ENCODE results near the gene ABCG2.
"Not testable (repeated sequence)": the region's sequence is repeated elsewhere in the genome, so short reads cannot be mapped to it uniquely, and the experiment has no call there.

ABCG2 gene

DNA sequence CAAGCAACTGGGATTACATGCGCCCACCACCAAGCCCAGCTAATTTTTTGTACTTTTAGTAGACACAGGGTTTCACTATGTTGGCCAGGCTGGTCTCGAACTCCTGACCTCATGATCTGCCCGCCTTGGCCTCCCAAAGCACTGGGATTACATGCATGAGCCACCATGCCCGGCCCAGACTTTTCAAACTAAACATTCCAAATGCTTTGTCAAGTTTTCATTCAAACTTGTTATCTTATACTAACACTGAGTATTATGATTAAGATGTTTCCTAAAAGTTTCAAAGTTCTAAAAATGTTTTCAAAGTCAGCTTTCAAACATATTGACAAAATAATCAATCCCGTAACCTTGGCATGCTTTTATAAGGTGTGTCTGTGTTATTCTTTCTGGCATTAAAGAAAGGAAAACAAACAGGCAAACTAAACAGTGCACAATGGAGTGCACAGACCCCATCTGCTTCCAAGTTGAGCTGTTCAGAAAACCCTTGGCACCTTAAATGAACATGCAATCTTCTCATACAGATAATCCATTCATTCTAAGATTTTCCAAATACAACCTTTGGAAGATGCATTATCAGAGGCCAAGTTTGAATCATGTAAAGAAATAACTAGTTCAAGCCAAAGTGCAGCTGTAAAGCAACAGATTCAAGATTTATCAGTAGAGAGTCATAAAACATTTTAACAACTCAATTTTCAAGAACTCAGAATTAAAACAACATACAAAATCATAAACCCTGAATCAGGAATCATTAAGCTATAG is 49.1 kb downstream of the ABCG2 start:
- DNase-seq, result no peak

DNA sequence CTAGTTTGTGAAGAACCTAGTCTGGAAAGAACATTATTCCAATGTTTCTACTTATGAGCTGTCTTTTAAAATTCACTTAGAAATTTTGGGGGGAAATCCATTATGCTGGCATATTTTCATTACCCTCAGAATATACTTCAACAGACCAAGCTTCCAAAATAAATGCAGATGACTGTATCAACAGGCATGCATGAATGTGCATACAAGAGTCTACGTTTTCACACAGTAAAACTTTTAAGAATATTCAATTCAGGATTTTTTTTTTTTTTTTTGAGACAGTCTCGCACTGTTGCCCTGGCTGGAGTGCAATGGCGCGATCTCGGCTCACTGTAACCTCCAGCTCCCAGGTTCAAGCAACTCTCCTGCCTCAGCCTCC is 49.7 kb downstream of the ABCG2 start:
- DNase-seq, result no peak

DNA sequence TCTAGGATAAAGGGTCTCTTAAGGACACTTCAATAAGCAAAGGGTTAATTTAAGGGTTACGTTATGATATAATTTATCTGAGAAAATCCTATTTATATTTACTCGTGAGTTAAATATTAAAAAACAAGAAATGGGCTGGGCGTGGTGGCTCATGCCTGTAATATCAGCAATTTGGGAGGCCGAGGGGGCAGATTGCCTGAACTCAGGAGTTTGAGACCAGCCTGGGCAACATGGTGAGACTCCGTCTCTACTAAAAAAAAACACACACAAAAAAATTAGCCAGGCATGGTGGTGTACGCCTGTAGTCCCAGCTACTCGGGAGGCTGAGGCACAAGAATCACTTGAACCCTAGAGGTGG is 50.4 kb downstream of the ABCG2 start:
- DNase-seq, result not testable (repeated sequence)

DNA sequence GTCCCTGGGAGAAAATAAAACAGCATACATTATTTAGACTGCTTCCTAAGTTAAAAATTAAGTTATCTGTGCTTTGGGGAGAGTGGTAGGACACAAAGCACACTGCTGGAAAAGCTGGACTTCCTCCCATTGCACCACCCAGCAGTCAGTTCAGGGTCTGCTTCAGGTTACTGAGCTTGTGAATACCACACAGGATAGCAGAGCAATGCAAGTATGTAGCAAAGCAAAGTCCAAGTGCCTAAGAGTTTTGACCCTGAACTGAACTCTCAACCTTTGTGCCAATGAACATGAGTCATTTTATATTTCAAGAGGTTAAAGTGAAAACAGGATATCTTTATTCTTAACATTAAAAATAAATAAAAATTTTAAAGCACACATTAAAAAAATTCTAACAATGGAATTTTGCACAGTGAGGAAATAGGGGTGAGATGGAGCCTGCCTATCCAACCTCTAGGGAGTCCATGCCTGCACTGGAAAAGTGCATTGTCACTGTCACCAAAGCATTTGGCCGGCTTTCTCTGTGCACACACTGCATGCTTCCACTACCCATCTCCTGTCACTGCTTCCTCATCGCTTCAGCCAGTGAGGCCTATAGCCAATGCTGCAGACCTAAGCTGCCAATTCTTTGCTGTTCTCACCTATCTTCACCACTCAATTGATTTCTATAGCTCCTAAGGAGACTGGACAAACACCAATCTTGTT is 50.9 kb downstream of the ABCG2 start:
- DNase-seq, result no peak

DNA sequence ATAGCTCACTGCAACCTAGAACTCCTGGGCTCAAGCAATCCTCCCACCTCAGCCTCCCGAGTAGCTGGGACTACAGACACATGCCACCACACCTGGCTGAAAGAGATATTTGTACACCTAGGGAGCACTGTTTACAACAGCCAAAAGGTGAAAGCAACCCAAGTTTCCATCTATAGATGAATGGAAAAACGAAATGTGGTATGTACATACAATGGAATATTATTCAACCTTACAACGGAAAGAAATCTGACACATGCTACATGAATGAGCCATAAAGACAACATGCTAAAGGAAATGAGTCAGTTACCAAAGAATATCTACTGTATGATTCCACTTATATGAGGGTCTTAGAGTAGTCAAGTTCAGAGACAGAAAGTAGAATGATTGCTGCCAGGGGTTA is 52.2 kb downstream of the ABCG2 start:
- no peak for DNase-seq

DNA sequence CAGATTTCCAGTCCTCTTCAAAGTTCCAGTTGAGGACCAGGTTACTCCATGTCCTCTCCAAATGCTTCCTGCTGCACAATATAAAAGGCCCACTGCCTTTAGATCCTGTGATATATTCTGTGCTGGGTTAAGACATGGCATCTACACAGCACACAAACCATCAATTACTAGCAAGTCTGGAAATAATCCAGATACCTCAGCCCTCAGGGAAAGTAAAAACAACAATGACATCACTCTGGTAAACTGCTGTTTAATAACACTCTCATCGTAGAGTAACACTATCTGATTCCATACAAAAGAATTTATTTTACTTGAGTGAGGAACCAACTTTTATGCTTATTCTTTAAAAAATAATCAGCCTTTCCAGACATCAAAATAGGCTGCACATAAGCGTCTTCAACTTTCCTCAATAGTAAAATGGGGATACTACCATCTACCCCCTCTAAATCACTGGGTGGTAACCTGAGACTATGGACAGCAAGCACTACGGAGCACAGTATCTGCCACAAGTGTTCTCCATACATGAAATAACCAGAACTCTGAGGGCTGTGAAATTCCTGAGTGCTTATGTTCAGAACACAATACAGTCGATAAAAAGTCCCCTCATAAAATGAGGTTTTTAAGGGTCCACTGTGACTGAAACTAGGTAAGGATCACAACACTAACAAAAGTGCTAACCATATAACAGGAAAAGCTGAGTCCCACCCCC is 53.4 kb downstream of the ABCG2 start:
- DNase-seq, result no peak

DNA sequence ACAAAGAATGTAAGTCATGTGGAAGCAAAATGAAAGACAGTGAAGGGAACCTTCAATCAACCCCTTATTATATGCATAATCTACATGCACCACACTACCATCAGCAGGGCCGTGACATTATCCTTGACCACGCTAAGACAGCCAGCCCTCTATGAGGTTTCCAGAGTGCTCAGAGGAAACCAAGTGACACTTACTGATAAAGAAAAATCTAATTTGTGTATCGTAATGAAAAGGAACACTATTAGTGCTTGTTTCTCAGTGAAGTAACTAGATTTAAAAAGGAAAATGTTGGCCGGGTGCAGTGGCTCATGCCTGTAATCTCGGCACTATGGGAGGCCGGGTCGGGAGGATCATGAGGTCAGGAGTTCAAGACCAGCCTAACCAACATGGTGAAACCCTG is 56.4 kb downstream of the ABCG2 start:
- no peak for DNase-seq

DNA sequence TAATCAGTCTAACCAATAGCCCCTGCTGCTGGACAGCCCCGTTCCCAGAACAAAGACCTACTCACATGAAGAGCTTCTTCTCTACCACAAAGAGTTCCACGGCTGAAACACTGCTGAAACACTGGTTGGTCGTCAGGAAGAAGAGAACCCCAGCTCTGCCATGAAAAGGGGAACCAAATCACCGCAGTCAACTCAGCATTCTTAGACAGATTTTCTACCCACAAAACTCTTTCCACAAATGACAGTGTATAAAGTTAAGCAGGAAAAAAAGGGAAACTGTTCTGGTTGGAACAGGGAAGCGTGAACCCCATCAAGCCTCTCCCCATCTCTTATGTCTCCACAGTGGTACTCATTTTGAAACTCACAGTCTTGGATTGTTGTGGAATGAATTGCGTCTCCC is 57.3 kb downstream of the ABCG2 start:
- DNase-seq, result peak; percentile 34

DNA sequence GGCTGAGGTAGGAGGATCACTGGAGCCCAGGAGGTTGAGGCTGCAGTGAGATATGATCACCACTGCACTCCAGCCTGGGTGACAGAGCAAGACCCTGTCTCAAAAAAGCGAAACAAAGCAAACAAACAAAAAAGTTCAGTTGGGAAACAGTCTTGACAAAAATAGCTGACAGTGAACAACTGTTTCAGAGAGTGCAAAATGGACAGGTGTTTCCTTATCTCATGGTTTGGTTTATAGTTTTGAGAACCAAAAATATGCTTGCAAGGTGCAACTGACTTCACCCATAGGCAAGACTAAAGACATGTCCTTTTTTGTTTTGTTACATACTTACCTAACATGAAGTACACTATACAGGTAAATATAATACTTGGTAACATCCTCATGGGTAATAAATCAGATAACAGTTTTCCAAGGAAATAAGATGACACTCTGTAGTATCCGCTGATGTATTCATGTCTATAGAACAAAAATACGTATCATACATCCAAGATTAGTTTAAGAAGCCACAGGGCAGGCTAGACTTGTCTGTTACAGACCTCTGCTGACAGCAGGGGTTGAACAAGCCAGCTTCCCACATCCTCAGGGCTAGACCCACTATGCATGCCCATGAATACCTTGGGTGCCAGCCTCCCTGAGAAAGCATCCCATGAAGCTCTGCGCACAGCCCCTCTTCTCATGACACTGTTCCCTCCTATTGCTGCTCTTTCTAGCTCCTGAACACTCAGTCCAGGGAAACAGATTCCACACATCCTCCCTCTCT is 59.3 kb downstream of the ABCG2 start:
- DNase-seq, result no peak

DNA sequence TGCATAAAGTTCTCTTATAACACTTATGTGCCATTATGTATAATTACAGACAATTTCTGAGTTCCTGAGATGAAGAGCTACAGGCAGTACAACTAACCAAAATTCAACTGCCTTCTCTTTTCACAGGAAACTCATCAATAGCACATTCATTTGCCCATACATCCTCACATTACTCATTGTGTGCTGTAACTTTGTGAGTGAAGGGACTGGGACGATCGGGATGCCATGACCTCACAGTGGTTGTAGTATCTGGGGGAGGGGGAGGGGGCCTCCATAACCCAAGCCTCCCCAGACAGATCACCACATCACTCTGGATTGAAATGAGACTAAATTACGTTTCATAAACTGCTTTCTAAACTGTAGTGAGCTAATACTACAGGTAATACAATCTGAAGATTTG is 60.7 kb downstream of the ABCG2 start:
- DNase-seq, result no peak

DNA sequence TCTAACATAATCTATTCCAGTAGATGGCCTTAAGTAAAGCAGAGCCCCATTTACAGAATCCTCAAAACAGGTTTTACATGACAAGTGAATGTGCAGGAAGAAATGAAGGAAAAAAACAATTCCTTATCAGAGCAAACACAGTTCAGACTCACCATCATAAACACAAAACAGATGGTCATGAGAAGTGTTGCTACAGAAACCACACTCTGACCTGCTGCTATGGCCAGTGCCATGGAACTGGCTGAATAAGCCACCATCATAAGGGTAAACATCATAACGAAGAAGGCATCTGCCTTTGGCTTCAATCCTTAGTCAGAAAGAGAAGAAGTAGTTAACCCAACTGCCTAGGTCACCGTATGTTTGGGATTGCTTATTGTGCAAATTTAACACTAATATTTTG is 61.1 kb downstream of the ABCG2 start:
- DNase-seq, result no peak

DNA sequence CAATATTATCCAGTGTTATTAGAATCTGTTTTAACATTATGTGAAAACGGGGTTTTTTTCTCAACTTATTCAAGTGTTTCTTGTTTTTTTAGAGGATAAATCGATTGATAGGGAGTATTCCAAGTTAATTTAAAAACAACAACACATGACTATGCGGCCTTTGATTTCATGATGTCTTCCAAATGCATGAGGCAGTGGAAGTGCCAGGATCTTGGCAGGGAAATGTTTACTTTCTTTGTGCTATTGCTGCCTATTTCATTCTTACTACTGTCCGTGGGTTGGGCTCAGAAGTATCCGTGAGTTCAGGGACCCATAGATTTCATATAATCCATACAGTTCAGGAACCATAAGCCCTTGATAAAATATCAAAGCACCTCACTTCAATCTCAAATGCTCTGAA is 64.6 kb downstream of the ABCG2 start:
- no peak for DNase-seq

DNA sequence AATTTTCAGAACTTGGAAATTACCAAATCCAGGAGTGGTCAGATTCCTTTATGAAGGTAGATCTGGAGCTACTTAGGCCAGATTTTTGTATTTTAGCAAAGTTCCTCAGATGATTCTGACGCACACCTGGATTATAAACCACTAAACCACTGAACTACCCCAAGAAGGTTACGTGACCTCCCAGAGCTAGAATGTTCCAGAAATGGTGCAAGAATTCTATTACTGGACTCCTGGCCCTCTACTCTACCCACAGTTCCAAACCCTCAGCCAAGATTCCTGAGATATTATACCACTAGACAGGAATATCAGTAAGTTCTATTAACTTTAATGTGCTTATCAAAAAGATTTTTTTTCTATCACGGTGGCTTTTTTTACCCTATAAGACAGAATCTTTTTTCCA is 67.1 kb downstream of the ABCG2 start:
- no peak for DNase-seq

DNA sequence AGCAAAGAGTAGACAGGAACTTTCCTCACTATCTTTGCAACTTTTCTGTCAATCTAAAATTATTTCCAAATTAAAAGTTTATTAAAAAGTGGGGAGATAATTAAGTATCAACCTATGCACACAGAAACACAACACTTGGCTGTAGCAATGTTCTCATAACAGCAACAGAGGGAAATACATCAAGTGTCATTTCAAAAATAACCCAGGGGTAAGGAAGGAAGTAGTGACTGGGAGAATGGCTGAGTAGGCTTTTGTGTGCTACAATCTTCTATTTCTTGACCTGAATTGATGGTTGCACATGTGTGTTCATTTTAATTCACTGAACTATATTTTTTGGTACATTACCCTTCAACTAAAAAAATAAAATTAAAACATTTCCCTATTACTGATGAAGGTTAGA is 67.5 kb downstream of the ABCG2 start:
- no peak for DNase-seq

DNA sequence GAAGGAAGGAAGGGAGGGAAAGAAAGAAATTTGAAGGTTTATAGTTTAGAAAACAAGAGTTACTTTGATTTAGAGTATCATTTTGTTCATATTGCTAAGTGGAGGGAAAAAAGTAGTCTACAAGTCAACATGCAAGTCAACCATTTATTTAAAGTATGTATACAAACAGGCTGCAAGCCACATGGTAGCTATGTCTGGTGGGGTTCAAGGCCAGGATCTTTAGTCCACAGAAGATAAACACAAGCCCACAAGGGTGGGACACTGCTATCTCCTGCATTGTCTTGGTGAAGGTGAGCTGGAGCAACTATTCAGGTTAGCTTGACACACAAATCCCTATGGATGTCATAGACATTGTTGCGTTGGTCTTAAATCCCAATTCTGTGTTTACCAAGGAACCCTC is 71.4 kb downstream of the ABCG2 start:
- DNase-seq, result no peak

DNA sequence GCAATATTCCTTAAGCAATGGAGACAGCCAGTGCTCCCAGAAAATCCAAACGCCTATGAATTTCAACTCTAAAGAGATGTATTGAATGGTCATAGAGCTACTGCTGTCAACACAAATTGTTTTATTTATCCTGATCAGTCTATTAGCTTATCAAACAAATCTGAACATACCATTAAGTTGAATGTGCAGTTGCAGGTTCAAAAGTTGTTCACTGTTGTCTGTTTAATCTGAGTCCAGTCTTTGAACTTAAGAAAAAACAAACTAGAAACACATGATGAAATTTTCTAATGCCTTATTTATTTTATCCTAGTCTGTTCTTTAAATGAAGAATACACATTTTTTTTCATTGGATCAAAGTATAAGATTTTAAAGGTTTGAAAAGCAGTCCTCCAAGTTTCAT is 77.8 kb downstream of the ABCG2 start:
- no peak for DNase-seq

DNA sequence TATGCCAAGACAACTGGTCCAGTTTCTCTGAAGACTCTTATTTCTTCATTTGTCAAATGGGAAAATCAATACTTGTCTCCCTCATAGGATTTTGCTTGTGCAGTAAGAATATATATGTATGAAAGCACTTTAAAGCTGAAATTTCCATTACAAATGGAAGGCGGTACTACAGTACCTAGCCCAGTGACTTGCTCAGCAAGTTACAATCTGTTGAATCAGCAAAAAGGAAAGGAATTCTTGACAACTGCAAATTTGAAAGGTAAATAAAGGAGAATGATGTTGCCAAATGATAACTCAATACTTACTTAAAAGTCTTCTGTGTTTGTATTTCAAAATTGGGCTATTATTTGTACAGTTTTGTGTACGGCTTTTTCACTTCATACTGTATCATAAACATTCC is 79.9 kb downstream of the ABCG2 start:
- DNase-seq, result no peak

DNA sequence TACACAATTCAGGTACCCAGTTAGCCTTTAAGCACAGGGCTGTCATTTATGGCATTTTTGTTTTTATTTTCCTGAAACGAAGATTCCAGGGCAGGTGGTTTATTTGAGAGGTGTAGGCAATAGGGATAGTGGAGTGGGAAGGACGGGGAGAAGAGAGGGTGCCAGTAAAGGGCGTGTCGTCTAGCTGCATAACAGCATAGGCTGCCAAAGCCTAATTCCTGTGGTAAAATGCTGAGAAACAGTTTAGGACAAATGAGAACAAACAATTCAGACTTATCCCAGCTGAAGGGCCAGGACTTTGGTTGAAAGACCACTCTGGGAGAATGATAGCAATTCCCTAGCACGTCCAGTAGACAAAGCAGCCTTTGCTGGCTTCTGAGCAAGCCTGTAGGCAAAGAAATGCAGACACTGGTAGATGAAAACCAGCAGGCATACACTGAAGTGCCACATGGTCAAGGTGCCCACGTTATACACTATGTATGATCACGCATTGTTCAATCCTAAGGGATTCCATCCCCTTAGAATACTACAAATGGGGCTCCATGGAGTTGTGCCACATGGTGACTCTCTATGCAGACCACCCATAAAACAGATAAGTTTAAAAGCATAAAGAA is 80.4 kb downstream of the ABCG2 start:
- no peak for DNase-seq

DNA sequence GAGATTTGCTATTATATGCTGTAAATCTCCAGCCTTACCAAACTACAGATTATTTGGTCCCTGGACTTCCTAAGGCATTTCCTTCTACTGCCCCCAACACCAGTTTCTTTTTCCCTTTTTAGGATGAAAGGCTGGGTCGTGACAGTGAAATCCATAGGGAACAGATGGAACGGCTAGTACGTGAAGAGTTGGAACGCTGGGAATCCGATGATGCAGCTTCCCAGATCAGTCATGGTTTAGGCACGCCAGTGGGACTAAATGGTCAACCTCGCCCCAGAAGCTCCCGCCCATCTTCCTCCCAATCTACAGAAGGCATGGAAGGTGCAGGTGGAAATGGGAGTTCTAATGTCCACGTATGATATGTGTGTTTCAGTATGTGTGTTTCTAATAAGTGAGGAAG is 83.1 kb downstream of the ABCG2 start:
- no peak for DNase-seq

DNA sequence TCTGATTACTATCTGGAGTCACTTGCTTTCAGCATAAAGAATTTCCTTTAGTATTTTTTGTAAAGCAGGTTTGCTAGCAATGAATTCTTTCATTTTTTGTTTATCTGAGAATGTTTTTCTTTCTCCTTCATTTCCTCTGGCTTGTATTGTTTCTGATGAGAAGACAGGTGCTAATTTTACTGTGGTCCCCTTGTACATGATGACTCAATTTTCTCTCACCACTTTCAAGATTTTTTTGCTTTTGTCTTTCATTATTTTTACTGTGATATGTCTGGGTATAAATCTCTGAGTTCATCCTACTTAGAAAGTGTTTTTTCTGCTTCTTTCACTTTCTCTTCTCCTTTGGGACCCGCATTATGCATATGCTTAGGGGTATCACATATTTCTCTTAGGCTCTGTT is 88.4 kb downstream of the ABCG2 start:
- no peak for DNase-seq

DNA sequence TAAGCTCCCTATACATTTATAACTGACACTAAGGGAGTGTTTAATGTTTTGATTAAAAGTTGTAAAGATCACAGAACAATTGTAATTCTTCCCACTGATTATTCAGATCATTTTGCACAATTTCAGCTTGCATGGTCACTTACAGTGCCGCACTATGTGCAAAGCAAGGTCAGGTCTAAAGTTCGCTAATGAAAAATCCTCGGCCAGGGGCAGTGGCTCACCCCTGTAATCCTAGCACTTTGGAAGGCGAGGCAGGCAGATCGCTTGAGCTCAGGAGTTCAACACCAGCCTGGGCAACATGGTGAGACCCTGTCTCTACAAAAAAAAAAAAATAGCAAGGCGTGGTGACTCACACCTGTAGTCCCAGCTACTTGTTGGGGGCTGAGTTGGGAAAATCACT is 94.0 kb downstream of the ABCG2 start:
- DNase-seq, result no peak

DNA sequence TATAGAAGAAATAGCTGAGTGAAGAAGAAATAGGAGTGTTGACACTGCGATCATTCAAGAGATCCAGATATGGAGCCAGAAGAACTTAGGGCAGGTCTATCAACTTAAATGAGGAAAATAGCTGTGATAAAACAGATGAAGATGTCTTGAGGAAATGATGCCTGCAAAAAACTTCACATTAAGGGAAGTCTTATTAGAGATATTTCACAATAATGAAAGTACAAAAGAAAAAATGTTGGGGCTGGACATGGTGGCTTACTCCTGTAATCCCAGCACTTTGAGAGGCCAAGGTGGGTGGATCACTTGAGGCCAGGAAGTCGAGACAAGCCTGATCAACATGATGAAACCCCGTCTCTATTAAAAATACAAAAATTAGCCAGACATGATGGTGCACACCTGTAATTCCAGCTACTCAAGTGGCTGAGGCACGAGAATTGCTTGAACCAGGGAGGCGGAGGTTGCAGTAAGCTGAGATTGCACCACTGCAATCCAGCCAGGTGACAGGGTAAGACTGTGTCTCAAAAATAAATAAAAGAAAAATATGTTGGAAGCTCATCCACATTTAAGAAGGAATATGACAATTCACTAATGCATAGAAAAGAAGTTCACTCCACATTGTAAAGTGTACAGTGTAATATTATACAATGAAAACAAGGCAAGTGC is 94.7 kb downstream of the ABCG2 start:
- DNase-seq, result no peak

DNA sequence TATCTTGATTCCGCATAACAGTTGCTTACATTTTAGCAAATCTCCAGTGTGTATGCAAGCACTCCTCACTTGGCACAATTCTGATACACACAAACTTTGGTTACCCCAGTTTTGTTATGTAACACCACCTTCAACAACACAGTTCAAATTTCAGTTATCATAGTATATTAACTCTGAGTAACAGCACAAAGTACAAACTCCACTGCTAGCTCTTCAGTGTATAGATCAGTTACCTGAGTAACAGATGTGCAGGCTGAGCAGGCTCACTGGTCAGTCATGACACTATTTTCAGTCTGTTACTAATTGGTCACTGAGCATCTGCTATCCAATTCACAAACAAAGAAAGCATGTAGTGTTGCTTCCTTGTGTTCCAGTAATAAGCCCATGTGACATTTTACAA is 95.6 kb downstream of the ABCG2 start:
- no peak for DNase-seq

Data from midbrain (tissue), 1 donor.